Measurements from ENCODE around the gene TLL1. TPM values are rescaled to one million over a fixed set of nuclear protein-coding genes. Genes with fewer than 3 reads are reported as not detected.

Gene TLL1
- total RNA-seq, 1 experiment from 2014 or later: 0.63 TPM

DNA sequence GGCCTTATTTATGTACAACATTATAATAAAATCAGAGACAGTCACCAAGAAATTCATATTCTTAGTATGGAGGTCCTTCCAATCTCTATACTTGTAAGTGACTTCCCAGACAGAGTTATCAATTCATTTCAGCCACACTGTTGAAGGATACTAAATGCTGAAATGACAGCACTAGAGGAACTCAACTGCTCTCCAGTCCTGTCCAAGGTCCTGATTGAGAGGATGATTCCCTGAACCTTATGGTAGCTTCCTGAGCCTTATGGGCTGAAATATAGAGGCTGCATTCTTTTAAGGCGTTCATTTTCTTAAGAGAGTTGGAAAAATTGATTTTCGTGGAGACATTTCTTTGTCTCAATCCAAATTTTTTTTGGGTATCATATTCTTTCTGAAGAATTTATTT is 205.9 kb downstream of the TLL1 start:
- H3K27me3 Mint-ChIP-seq (ENCODE audit: low read depth): no peaks in the 10 kb centered on the region; the same call in 1 of the 2 replicates
- H3K4me1 Mint-ChIP-seq: no peaks in the 10 kb centered on the region
- ChIA-PET CTCF (no interaction called here), POLR2A (interaction anchor here (0.6 kb wide), 1 partner anchor 241 kb away, joined by 3 read pairs; no protein-coding TSS in a partner anchor)
- H3K27ac Mint-ChIP-seq: no peak overlapping the region
- DNase-seq (ENCODE audit: low spot score) (no peak), ATAC-seq (no peak; the same call in 1 of the 2 replicates)
- TF ChIP-seq, protein P1, sequence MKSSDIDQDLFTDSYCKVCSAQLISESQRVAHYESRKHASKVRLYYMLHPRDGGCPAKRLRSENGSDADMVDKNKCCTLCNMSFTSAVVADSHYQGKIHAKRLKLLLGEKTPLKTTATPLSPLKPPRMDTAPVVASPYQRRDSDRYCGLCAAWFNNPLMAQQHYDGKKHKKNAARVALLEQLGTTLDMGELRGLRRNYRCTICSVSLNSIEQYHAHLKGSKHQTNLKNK (CRISPR knock-in tag; IDR thresholded peaks at IDR 0.05): no peak
- TF ChIP-seq, protein P2, sequence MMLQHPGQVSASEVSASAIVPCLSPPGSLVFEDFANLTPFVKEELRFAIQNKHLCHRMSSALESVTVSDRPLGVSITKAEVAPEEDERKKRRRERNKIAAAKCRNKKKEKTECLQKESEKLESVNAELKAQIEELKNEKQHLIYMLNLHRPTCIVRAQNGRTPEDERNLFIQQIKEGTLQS (CRISPR knock-in tag; conservative IDR thresholded peaks at IDR 0.05): no peak
- TF ChIP-seq, protein P3, sequence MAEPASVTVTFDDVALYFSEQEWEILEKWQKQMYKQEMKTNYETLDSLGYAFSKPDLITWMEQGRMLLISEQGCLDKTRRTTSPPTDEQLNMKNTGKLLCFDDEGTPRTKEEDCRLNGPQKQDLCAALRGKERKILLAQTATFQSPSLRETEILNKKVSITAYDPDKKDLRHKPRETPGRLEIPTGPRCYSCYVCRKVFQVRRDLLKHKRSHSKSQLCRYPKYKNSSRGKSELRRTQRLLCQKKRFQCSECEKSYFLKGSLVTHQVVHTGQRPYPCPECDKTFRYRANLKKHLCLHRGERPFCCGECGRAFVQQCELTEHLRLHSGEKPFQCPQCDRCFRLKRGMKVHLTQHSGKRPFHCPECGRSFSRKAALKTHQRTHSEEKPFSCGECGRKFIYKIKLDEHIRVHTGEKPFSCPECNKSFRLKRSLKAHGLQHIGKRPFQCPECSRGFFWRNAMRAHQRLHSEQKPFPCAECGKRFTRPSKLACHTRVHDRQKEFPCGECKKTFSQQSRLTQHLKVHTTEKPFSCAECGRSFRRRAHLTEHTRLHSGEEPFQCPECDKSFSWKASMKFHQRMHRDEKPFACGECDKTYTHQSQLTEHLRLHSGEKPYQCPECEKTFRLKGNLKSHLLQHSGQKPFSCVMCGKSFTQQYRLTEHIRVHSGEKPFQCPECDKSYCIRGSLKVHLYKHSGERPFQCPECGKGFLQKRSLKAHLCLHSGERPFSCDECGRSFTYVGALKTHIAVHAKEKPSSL (CRISPR knock-in tag; conservative IDR thresholded peaks at IDR 0.05): no peak
- TF ChIP-seq, protein P4, sequence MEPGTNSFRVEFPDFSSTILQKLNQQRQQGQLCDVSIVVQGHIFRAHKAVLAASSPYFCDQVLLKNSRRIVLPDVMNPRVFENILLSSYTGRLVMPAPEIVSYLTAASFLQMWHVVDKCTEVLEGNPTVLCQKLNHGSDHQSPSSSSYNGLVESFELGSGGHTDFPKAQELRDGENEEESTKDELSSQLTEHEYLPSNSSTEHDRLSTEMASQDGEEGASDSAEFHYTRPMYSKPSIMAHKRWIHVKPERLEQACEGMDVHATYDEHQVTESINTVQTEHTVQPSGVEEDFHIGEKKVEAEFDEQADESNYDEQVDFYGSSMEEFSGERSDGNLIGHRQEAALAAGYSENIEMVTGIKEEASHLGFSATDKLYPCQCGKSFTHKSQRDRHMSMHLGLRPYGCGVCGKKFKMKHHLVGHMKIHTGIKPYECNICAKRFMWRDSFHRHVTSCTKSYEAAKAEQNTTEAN (CRISPR knock-in tag; IDR thresholded peaks at IDR 0.05): no peak
- TF ChIP-seq, protein P5, sequence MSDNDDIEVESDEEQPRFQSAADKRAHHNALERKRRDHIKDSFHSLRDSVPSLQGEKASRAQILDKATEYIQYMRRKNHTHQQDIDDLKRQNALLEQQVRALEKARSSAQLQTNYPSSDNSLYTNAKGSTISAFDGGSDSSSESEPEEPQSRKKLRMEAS (CRISPR knock-in tag; IDR thresholded peaks at IDR 0.05): no peak
- H3K9me3 Mint-ChIP-seq: no peaks in the 10 kb centered on the region
- no peak overlapping the region for H3K4me3 Mint-ChIP-seq
- no peaks in the 10 kb centered on the region for H3K36me3 Mint-ChIP-seq

DNA sequence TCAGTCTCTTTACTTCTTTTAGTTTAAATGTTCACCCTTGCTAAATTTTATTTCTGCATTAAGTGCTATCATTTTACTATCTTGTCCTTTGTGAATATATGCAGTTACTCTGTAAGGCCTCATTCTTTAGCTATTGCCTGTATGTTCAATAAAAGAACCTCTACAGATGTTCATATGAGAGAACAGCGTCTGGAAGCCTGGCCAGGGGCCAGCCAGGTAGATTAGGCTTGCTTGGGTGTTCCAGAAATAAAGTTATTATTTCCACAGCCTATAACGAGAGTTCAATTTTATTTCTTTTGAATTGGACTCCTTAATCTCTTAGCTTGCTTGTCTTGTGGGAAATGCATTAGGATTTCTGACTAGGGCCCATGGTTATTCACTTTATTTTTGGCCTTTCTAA is 214.5 kb downstream of the TLL1 start:
- H3K4me3 Mint-ChIP-seq: no peak overlapping the region
- CTCF ChIA-PET: interaction anchor here (1.2 to 3.3 kb wide), 2 partner anchors 551 to 594 kb away, joined by 3 to 18 read pairs; no protein-coding TSS in a partner anchor
- TF ChIP-seq TEAD1 (CRISPR knock-in tag; IDR thresholded peaks at IDR 0.05) (no peak), ZNF396 (CRISPR knock-in tag; IDR thresholded peaks at IDR 0.05; ENCODE audit: borderline replicate concordance) (no peak), OVOL2 (CRISPR knock-in tag; IDR thresholded peaks at IDR 0.05; ENCODE audit: borderline replicate concordance) (no peak), SOX15 (CRISPR knock-in tag; IDR thresholded peaks at IDR 0.05) (no peak), GRHL2 (CRISPR knock-in tag; IDR thresholded peaks at IDR 0.05; ENCODE audit: insufficient replicate concordance, severe bottlenecking) (no peak), SP1 (CRISPR knock-in tag; conservative IDR thresholded peaks at IDR 0.05) (no peak), ZNF121 (CRISPR knock-in tag; IDR thresholded peaks at IDR 0.05) (no peak), ZNF232 (CRISPR knock-in tag; IDR thresholded peaks at IDR 0.05) (no peak), ZNF263 (CRISPR knock-in tag; IDR thresholded peaks at IDR 0.05; ENCODE audit: low read depth) (no peak), ZNF416 (CRISPR knock-in tag; IDR thresholded peaks at IDR 0.05) (no peak)
- TF ChIP-seq, protein P6, sequence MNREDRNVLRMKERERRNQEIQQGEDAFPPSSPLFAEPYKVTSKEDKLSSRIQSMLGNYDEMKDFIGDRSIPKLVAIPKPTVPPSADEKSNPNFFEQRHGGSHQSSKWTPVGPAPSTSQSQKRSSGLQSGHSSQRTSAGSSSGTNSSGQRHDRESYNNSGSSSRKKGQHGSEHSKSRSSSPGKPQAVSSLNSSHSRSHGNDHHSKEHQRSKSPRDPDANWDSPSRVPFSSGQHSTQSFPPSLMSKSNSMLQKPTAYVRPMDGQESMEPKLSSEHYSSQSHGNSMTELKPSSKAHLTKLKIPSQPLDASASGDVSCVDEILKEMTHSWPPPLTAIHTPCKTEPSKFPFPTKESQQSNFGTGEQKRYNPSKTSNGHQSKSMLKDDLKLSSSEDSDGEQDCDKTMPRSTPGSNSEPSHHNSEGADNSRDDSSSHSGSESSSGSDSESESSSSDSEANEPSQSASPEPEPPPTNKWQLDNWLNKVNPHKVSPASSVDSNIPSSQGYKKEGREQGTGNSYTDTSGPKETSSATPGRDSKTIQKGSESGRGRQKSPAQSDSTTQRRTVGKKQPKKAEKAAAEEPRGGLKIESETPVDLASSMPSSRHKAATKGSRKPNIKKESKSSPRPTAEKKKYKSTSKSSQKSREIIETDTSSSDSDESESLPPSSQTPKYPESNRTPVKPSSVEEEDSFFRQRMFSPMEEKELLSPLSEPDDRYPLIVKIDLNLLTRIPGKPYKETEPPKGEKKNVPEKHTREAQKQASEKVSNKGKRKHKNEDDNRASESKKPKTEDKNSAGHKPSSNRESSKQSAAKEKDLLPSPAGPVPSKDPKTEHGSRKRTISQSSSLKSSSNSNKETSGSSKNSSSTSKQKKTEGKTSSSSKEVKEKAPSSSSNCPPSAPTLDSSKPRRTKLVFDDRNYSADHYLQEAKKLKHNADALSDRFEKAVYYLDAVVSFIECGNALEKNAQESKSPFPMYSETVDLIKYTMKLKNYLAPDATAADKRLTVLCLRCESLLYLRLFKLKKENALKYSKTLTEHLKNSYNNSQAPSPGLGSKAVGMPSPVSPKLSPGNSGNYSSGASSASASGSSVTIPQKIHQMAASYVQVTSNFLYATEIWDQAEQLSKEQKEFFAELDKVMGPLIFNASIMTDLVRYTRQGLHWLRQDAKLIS (CRISPR knock-in tag; IDR thresholded peaks at IDR 0.05; ENCODE audit: borderline replicate concordance): no peak
- TF ChIP-seq, protein P7, sequence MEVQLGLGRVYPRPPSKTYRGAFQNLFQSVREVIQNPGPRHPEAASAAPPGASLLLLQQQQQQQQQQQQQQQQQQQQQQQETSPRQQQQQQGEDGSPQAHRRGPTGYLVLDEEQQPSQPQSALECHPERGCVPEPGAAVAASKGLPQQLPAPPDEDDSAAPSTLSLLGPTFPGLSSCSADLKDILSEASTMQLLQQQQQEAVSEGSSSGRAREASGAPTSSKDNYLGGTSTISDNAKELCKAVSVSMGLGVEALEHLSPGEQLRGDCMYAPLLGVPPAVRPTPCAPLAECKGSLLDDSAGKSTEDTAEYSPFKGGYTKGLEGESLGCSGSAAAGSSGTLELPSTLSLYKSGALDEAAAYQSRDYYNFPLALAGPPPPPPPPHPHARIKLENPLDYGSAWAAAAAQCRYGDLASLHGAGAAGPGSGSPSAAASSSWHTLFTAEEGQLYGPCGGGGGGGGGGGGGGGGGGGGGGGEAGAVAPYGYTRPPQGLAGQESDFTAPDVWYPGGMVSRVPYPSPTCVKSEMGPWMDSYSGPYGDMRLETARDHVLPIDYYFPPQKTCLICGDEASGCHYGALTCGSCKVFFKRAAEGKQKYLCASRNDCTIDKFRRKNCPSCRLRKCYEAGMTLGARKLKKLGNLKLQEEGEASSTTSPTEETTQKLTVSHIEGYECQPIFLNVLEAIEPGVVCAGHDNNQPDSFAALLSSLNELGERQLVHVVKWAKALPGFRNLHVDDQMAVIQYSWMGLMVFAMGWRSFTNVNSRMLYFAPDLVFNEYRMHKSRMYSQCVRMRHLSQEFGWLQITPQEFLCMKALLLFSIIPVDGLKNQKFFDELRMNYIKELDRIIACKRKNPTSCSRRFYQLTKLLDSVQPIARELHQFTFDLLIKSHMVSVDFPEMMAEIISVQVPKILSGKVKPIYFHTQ (CRISPR knock-in tag; IDR thresholded peaks at IDR 0.05): no peak
- TF ChIP-seq, protein P8, sequence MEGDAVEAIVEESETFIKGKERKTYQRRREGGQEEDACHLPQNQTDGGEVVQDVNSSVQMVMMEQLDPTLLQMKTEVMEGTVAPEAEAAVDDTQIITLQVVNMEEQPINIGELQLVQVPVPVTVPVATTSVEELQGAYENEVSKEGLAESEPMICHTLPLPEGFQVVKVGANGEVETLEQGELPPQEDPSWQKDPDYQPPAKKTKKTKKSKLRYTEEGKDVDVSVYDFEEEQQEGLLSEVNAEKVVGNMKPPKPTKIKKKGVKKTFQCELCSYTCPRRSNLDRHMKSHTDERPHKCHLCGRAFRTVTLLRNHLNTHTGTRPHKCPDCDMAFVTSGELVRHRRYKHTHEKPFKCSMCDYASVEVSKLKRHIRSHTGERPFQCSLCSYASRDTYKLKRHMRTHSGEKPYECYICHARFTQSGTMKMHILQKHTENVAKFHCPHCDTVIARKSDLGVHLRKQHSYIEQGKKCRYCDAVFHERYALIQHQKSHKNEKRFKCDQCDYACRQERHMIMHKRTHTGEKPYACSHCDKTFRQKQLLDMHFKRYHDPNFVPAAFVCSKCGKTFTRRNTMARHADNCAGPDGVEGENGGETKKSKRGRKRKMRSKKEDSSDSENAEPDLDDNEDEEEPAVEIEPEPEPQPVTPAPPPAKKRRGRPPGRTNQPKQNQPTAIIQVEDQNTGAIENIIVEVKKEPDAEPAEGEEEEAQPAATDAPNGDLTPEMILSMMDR (IDR thresholded peaks at IDR 0.05): no peak
- TF ChIP-seq, protein P9, sequence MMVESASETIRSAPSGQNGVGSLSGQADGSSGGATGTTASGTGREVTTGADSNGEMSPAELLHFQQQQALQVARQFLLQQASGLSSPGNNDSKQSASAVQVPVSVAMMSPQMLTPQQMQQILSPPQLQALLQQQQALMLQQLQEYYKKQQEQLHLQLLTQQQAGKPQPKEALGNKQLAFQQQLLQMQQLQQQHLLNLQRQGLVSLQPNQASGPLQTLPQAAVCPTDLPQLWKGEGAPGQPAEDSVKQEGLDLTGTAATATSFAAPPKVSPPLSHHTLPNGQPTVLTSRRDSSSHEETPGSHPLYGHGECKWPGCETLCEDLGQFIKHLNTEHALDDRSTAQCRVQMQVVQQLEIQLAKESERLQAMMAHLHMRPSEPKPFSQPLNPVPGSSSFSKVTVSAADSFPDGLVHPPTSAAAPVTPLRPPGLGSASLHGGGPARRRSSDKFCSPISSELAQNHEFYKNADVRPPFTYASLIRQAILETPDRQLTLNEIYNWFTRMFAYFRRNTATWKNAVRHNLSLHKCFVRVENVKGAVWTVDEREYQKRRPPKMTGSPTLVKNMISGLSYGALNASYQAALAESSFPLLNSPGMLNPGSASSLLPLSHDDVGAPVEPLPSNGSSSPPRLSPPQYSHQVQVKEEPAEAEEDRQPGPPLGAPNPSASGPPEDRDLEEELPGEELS (CRISPR knock-in tag; IDR thresholded peaks at IDR 0.05): no peak

More for the DNA sequence above, 214.5 kb downstream of the TLL1 start:
- Mint-ChIP-seq H3K27ac (no peak overlapping the region), H3K4me1 (no peaks in the 10 kb centered on the region), H3K9me3 (no peaks in the 10 kb centered on the region), H3K27me3 (ENCODE audit: low read depth) (no peaks in the 10 kb centered on the region), H3K36me3 (no peaks in the 10 kb centered on the region)
- DNase-seq (ENCODE audit: low spot score): no peak
- no peak for ATAC-seq
- POLR2A ChIA-PET: no interaction called here

Data from WTC11 (cell line).